HG02870 (cell line): ENCODE measurements around the gene LRRC73.
"Not testable (repeated sequence)": the region's sequence is repeated elsewhere in the genome, so short reads cannot be mapped to it uniquely, and the experiment has no call there.

Experiments used
- ATAC-seq: cut with Tn5 transposase; IDR thresholded peaks from one replicate; pipeline ENCODE4 v1.9.1; 2021; ENCODE audit warnings: mild to moderate bottlenecking, moderate library complexity; ENCODE audit not compliant: unreplicated experiment

Gene LRRC73

DNA sequence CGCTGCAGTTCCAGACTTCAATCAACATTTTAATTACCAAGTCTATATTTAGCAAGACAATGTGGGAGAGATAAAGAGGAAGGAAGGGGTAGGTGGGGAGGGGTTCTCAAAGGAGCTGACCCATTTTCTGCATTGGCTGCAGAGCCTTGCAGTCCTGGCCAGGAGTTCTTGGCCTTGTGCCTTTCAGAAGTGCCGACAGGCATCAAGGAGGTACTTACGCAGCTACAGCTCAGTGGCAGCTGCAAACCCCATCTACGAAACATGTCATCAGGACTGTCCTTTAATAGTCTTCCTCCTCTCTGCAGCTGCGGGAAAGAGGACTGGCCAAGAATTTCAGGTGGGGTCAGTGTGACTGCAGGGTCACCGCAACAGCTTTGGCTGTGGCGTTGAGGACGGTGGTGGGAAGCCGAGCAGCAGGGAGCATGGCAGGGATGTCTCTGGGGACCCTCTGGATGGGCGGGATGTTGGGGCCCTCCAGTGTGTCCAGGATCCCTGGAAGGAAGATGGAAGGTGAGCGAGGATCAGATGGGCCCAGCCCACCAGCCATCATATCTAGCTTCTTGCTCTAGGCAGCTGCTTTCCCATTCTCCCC lies 1.8 kb upstream of the LRRC73 start:
- ATAC-seq, result no peak

DNA sequence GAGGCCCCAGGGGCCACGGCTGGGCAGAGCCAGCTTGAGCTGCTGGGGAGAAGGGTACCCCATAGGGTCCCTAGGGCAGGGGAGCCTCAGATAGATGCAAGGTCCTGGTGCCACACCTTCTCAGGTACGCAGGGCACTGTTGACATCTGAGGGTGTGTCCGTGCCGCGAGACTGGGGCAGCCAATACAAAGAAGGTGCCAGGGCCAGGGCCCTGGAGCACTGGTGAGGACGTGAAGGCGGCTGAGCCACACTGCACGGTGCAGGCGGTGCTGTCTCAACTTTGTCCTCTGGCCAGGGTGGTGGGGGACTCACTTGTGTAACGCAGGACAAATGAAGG lies 649 bp upstream of the LRRC73 start:
- ATAC-seq, result no peak

DNA sequence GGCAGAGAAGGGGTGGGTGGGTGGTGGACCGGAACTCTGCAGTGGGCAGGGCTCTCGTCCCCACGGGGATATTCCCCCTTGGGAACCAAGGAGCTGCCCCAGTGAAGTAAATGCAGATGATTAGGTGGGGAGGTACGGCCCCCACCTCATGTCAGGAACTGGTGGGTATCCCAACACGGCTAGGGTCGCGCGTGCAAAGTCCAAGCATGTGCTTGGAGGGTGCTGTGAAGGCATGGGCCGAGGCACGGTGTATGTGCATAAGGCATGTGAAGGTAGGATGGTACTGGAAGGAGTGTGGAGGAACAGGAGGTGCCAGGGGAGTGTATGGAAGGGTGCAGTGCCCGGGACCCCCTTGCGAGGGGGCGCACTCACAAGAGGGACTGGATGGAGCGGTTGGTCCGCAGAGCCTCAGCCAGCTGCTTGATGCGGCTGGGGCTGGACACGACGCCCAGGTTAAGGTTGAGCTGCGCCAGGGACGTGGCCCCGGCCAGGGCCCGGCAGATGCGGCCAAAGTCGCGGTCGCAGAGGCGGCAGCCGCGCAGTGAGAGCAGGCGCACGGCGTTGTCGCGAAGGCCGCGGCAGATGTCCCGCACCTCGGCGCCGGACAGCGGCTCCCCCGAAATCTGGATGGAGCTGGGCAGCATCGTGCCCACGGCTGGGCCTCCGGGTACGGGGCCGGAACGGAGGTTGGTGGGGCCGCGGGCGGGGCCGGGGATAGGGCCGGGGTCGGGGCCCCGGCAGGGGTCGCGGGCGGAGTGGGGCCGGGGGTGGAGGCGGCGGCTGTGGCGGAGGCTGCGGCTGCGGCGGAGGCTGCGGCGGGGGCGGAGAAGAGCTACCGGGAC lies 783 bp downstream of the LRRC73 start:
- peak; percentile 8 for ATAC-seq

DNA sequence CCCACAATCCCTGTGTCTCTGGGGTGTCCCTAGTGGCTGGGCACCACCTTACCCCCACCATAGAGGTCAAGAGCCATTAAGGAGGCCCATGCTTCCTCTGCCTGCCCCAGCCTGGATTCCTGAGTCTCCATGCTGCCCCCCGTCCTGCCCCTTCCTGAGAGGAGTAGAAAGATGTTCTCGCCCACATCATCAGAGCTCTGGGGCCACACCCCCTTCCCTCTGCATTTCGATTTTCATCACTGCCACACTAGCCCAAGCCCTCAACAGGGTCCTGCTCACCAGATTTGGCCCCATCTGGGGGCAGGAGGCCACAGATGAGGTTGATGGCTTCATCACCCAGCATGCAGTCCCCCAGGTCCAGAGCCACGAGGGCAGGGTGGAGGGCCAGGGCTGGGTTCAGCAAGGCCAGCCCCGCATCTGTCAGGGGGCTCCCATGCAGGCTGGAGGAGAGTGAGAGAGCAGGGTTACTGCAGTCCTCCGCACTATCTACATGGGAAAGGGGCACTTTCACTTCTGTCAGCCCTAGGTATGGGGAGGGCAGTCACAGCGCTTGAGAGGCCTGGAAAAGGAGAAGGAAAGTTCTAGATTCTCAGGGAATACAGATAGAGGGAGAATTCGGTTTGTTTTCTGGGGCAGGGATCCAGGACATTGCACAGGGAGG lies 1.5 kb downstream of the LRRC73 start:
- ATAC-seq, result no peak

DNA sequence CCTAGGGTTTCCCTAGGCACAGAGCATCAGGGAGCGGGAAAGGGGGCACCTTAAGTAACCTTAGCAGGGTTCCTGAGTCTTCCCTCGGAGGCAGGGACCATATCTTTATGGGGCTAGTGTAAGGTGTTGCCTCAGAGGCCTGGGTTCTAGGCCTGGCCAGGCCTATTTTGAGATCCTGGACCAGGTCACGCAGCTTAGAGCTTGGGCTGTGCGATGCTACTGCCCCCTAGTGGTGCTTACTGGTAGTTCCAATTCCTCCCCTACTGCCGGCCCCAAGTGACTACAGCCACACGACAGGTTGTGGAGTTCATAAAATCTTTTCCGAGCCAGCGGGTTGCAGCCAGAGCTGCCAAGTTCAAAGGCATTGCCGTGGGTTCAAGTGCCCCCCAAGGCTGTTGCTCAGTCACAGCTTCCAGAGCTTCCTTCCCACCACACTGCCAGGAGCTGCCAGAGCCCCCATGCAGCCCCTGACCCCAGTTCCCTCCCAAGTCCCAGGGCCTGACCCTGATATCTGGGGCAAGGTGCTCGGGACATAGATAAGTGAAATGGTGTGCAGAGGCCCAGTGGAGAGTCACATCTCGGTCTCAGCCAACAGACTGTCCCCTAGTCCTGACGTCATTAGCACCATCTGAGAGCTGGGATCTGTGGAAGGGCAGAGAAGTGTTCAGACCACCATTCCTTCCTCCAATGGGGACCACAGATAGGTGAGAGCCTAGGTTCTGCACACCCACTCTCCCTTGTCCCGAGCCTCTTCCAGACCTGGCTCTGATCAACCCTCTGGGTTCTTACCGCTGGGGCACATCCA lies 3.3 kb downstream of the LRRC73 start:
- peak; percentile 51 for ATAC-seq

DNA sequence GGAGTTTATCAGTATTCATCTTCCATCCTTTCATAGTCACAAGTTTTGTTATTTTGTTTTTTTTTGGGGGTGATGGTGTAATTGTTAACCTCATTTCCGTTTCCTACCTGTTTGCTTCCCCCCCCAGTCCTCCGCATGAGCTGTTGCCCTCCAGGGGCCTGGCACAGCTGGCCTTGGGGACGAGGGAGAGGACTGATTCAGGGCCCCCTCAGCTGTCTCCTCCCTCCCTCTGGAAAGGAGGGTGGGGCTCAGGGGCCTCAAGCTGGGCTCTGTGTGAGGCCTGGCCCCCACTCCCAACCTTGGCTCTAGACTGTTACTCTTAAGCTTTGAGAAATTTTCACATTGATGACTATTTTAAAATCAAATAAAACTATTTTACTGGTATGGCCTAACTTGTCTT lies 4.0 kb downstream of the LRRC73 start:
- no peak for ATAC-seq

DNA sequence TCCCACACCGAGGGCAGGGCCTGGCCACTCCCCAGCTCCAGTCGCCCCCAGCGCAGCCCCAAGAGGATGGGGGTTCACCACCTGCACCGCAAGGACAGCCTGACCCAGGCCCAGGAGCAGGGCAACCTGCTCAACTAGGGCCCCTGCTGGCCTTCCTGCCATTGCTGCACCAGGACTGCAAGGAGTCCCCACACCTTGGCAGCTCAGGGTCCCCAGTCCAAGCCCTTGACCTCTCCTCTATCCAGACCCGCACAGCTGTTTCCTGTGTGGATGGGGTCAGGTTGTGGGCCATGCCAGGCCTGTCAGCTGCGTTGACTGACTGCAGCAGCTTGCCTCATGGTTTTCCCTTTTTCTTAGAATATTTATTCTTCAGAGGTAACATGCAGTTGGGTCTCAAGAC lies 4.4 kb downstream of the LRRC73 start:
- ATAC-seq, result no peak

DNA sequence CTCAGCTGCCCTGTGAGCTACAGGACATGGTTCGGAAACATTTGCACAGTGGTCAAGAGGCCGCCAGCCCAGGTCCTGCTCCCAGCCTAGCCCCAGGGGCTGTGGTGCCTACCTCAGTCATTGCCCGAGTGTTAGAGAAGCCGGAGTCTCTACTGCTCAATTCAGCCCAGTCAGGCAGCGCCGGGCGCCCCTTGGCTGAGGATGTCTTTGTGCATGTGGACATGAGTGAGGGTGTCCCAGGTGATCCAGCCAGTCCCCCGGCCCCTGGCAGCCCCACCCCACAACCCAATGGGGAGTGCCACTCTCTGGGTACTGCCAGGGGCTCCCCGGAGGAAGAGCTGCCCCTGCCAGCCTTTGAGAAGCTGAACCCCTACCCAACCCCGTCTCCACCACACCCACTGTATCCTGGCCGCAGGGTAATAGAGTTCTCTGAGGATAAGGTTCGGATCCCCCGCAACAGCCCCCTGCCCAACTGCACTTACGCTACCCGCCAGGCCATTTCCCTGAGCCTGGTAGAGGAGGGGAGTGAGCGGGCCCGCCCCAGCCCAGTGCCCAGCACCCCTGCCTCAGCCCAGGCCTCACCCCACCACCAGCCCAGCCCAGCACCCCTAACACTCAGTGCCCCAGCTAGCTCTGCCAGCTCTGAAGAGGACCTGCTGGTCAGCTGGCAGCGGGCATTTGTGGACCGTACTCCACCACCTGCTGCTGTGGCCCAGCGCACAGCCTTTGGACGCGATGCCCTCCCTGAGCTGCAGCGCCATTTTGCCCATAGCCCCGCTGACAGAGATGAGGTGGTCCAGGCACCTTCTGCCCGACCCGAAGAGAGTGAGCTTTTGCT lies 5.2 kb downstream of the LRRC73 start:
- no peak for ATAC-seq

DNA sequence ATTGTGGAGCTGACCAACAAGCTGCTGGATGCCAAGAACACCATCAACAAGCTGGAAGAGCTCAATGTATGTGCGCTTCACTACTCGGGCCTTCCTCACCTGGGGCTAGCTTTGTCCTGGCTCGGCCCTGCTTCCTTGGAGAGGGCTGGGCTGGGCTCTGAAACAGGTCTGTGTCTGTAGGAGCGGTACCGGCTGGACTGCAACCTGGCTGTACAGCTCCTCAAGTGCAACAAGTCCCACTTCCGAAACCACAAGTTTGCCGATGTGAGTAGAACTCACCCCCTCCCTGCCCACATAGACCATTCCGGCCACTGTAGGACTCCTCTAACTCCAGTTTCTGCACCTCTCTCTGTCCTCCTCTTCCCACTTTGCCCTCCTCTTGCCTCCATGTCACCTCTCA lies 6.7 kb downstream of the LRRC73 start:
- ATAC-seq, result no peak

DNA sequence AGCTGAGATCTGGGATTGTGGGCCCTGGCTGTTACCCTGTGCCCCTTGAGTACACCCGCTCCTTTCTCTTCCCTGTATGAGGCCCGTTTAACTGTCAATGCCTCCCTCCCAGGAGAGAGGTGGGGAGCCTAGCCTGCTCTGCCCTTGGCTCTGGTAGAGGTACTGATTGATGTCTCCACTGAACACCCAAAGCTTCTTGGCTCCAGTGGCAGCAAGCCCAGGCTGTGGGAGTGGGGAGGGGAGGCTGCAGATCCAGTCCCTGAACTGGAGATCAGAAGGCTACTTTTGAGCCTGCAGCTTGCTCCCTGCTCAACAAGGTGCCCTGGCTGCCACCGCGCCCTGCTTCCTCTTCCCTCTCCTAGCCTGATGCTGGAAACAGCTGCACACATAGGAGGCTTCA lies 7.5 kb downstream of the LRRC73 start:
- ATAC-seq, result no peak

DNA sequence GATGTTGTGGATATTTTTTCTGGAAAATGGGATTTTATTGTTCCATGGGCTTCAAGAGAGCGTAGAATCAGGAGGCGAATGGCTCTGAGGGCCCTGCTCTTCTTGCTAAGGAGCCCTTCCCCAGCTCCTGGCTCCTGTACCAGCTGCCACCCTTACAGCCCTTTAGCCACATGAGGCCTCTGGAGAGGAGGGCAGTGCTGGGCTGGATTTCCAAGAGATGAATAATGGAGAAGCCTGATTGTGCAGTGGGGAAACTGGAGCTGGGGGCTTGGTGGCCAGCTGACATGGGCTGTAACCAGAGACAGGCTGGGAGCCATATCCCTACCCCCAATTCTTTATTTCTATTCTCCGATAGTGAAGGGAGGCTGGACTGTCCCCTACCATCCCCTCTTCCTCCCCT lies 9.2 kb downstream of the LRRC73 start:
- no peak for ATAC-seq

DNA sequence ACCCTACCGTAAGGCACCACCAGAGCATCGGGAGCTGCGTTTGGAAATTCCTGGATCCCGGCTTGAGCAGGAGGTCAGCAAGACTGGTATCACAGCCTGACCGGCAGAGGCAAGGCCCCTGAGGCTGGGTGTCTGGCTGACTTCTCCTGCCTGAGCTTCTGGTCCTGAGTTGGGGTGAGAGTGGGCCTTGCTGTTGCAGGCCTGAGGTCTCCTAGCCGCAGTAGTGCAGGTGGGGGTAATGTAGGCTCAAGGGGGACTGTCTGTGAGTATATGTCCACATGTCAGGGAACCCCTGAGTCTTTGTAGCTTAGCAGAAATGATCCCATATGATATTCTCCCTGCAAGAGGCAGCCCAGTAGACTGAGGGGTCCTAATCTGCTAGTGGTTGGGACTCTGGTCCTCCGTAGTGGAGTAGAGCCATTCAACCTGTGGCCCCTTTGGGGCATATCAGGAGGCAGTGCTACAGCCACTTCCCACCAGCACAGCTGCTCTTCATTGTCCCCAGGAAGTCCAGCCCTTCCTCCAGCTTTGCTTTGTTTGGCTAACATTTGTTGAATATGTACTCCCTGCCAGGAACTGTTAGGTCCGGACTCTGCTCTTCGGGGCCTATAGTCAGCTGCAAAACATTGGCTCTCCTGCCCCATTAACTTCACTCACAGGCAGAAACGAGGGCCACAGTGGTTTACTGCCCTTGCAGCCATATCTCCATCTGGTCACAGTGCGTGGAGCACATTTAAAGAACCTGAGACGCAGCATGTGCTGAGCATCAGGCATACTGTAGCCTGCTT lies 10.9 kb downstream of the LRRC73 start:
- no peak for ATAC-seq

DNA sequence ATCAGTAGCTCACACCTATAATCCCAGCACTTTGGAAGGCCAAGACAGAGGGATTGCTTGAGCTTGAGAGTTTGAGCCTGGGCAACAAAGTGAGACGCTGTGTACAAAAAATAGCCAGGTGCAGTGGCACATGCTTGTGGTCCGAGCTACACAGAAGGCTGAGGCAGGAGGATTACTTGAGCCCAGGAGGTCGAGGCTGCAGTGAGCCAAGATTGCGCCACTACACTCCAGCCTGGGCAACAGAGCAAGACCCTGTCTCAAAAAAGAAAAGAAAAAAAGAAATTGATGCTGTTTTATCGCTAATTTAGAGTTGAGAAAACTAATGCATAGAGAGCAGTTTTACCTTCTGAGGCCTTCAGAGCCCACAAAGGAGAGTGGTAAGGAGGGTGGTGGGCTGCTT lies 11.9 kb downstream of the LRRC73 start:
- ATAC-seq, result not testable (repeated sequence)

DNA sequence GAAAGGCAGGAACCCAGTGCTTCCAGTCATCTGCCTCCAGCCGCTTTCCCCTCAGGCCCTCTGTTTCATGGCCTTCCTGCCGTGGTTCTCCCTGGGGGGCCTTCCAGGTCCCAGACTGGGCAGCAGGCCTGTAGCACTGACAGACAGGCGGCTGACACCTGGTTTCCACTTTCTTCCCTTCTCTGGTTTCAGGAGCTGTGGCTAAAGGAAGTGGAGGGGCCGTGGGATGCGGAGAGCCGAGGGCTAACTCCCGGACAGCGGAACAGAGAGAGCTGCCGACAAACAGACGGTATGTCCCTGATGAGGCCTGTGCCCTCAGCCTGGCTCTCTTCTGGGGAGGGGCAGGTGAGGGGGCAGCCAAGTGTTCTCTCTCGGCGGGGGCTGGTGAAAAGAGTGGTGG lies 12.5 kb downstream of the LRRC73 start:
- ATAC-seq, result no peak

DNA sequence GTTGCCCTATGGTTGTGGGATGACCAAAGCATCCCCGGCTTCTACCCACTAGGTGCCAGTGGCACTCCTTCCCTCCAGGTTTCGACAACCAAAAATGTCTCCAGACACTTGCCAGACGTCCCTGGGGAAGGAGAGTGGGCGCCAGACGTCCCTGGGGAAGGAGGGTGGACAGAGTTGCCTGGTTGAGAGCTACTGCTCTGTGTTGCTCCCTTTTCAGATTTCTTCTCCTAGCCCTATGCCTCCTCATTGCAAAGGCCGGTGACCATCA lies 13.1 kb downstream of the LRRC73 start:
- ATAC-seq, result no peak

DNA sequence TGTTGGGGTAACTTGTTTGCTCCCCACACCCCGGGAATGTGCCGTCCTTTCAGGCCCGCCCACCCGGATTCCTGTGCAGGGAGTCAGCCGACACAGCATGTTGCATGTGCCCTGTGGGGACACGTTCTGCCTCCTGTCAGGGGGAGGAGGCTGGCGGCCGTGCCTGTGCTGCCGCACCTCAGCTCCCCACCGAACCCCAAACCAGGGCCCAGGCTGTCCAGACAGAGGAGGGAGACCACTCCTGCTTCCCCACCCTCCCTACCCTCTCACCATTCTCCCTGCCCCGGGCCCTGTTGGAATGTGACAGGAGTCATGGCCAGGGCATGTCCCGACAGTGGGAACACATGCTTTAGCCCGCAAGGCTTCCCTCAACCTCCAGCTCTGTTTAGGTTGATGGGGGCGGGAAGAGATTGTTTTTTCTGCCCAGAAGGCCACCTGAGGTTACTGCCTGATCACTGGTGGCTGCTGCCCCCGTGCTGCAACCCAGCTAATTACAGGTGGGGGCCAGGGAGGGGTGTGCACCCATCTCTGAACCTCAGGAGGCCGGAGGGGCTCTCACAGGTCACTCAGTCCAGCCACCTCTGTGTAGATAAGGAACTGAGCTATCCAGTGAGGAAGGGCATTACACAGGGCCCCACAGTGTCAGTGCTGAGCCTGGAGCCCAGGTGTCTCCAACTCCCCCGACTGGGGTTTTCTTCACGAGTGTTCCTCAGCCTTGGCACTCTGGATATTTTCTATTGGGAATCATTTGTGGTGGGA lies 13.6 kb downstream of the LRRC73 start:
- ATAC-seq, result no peak

DNA sequence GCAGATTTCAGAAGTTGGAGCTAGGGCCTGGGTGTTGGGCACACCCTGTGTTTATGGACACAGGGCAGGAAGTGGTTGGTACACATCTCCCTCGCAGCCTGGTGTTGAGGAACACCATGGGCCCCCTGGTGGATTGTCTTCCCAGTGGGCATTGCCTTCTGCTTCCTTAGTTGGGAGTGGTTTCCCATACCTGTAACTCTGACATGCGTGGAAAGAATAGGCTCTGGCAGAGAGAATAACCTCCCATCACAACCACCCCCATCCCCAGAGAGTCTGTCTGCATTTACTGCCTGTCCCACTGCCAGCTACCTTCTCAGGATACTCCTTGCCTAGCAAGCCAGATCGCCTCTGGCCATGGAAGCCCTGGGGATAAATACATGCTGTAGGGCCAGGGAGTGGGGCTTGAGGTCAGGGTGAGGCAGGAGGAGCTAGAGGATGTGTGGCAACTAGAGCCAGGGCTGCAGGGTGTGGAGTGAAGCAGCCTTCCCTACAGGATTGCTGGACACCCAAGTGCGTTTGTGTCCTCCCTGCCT lies 14.7 kb downstream of the LRRC73 start:
- ATAC-seq, result no peak

DNA sequence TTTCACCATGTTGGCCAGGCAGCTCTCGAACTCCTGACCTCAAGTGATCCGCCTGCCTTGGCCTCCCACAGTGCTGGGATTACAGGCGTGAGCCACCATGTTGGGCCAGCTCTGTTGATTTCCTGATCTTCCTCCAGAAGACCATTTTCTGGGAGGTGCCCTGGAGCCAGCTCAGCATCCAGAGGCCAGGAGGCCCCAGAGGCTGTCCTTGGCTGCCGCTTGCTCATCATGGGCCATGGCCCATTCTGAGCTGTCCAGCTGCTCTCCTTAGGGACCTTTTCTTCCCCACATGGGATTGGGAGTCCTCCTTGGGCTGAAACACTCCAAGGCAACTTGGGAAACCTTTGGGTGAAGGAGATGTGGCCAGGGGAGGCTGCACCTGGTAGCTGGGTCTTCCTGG lies 15.4 kb downstream of the LRRC73 start:
- no peak for ATAC-seq

DNA sequence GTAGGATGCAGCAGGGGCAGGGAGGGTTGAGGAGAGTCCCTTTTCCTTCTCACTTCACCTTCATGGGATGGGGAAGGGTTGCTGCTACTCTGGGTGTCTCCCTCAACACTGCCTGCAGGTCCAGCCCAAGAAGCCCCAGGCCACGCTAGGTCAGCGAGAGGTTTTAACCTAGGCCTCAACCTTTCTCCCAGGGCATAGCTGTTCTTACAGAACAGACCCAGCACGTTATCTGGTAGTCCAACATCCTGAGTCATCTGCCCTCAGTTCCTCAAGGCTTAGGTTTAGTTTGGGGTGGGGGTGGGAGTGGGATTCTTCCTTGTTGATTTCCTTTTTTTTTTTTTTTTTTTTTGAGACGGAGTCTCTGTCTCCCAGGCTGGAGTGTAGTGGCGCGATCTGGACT lies 15.8 kb downstream of the LRRC73 start:
- no peak for ATAC-seq
